ENCODE results near the gene NADSYN1.

NADSYN1 gene

GRCh38 chr11:71442123-71442522, 10.9 kb upstream of the NADSYN1 start:
- peaks cover 97% of the 10 kb centered on the region for H3K36me3 Mint-ChIP-seq
- H3K27ac Mint-ChIP-seq: no peak overlapping the region
- no peaks in the 10 kb centered on the region for H3K27me3 Mint-ChIP-seq
- H3K4me1 Mint-ChIP-seq: peaks cover 6% of the 10 kb centered on the region
- H3K4me3 Mint-ChIP-seq: no peak overlapping the region
- H3K9me3 Mint-ChIP-seq: peaks cover 6% of the 10 kb centered on the region
- ATAC-seq: no peak

DNA sequence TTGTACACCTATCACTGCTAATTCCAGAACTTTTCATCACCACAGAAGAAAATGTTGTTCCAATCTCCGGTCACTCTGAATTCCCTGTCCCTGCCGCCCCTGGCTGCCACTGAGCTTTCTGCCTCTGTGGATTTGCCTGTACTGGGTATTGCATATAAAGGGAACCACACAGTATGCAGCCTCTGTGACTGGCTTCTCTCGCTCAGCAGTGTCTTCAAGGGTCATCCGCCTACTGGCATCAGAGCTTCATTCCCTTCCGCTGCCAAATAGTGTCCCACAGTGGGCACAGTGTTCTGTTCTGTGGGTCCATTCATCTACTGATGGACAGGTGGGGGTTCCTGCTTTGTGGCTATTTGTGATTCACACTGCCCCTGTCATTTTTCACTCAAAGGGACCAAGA, 10.1 kb upstream of the NADSYN1 start:
- H3K9me3 Mint-ChIP-seq: peaks cover 6% of the 10 kb centered on the region
- peaks cover 13% of the 10 kb centered on the region for H3K4me1 Mint-ChIP-seq
- peaks cover 90% of the 10 kb centered on the region for H3K36me3 Mint-ChIP-seq
- no peak overlapping the region for H3K4me3 Mint-ChIP-seq
- H3K27me3 Mint-ChIP-seq: no peaks in the 10 kb centered on the region
- H3K27ac Mint-ChIP-seq: no peak overlapping the region
- ATAC-seq: no peak

DNA sequence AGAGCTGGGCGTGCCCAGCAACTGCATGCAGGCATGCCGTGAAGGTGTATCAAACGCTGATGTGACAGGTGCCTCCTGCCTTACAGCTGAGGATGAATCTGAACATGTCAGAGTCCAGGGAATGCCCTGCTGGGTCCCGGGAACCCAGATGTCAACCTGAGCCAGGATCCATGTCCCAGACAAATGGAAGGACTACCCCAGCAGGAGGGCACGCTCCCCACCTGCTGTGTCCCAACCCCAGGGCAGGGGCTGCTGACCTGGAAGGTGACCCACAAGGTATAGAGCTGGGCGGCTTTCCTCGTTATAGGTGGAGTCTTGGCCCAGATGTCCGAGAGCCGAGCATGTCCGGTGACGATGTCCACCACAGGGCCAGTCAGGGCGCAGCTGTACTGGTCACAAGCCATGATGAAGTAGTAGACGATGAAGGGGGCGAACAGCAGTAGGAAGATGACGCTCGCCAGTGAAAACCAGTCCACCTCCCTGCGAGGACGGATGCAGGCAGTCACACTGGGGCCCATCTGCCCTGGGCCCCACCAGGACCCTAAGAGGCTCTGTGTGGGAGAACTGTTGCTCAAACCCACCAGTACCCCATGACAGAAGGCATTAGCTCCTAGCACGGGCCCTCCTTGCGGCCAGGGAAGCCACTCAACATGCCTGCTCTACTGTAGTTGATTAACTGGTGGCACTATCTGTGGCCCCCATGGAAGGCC, 9.1 kb upstream of the NADSYN1 start:
- Mint-ChIP-seq H3K4me3 (no peak overlapping the region), H3K27me3 (no peaks in the 10 kb centered on the region), H3K4me1 (peaks cover 14% of the 10 kb centered on the region), H3K9me3 (peaks cover 6% of the 10 kb centered on the region), H3K36me3 (peaks cover 81% of the 10 kb centered on the region), H3K27ac (no peak overlapping the region)
- ATAC-seq: no peak

GRCh38 chr11:71444811-71445210, 8.2 kb upstream of the NADSYN1 start:
- no peak overlapping the region for H3K4me3 Mint-ChIP-seq
- no peak for ATAC-seq
- no peaks in the 10 kb centered on the region for H3K27me3 Mint-ChIP-seq
- H3K36me3 Mint-ChIP-seq: peaks cover 72% of the 10 kb centered on the region
- H3K9me3 Mint-ChIP-seq: peaks cover 6% of the 10 kb centered on the region
- H3K27ac Mint-ChIP-seq: no peak overlapping the region
- H3K4me1 Mint-ChIP-seq: peaks cover 23% of the 10 kb centered on the region

DNA sequence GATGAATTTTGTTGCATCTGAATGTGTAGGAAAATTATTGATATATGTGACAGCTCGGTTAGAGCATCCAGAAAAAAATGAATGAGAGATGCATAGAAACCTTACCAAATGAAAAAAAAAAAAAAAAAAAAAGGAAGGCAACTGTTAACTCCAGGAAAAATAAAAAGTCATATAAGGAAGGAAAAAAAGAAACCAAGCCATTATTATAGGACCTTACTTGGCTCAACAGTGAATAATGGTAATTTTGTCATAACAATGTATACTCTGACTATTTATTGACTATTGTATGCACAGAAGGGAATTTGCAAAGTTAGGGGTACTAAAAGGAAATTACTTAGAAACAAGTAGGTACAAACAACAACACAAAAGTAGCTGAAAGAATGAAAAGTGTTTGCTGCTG, 6.9 kb upstream of the NADSYN1 start:
- H3K36me3 Mint-ChIP-seq: peaks cover 59% of the 10 kb centered on the region
- peaks cover 6% of the 10 kb centered on the region for H3K9me3 Mint-ChIP-seq
- no peak overlapping the region for H3K27ac Mint-ChIP-seq
- peaks cover 33% of the 10 kb centered on the region for H3K4me1 Mint-ChIP-seq
- H3K4me3 Mint-ChIP-seq: peak overlapping the region; percentile 10
- H3K27me3 Mint-ChIP-seq: no peaks in the 10 kb centered on the region
- no peak for ATAC-seq

- Mint-ChIP-seq H3K9me3 (peaks cover 6% of the 10 kb centered on the region), H3K27ac (peak overlapping the region; percentile 74), H3K36me3 (peaks cover 49% of the 10 kb centered on the region), H3K4me3 (peak overlapping the region; percentile 82), H3K27me3 (no peaks in the 10 kb centered on the region), H3K4me1 (peaks cover 41% of the 10 kb centered on the region)
- ATAC-seq: no peak
Measured at GRCh38 chr11:71446942-71447688, 5.9 kb upstream of the NADSYN1 start.

DNA sequence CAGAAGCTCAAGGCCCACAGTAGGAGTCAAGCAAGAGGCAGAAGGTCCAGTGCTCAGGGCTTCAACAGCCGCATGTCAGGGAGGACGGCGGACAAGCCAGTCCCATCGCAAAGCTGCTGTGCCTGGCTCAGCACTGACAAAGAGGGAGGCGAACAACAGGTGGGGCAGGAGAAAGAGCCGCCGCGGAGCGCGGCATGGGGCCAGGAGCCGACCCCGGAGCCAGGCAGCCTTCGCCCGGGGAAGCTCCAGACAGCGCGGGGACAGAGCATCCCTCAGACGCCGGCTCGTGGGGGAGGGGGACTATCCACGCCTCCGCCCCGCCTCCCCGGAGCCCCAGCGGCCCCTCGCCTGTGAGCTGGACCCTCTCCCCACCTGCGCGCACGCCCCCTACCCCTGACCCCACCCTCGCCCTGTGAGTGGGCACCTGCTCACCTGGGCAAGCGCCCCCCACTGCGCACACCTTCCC, 5.2 kb upstream of the NADSYN1 start:
- Mint-ChIP-seq H3K36me3 (peaks cover 44% of the 10 kb centered on the region), H3K4me1 (peaks cover 44% of the 10 kb centered on the region), H3K27me3 (no peaks in the 10 kb centered on the region), H3K4me3 (peak overlapping the region; percentile 82), H3K9me3 (peaks cover 6% of the 10 kb centered on the region), H3K27ac (peak overlapping the region; percentile 74)
- peak; percentile 48 for ATAC-seq

DNA sequence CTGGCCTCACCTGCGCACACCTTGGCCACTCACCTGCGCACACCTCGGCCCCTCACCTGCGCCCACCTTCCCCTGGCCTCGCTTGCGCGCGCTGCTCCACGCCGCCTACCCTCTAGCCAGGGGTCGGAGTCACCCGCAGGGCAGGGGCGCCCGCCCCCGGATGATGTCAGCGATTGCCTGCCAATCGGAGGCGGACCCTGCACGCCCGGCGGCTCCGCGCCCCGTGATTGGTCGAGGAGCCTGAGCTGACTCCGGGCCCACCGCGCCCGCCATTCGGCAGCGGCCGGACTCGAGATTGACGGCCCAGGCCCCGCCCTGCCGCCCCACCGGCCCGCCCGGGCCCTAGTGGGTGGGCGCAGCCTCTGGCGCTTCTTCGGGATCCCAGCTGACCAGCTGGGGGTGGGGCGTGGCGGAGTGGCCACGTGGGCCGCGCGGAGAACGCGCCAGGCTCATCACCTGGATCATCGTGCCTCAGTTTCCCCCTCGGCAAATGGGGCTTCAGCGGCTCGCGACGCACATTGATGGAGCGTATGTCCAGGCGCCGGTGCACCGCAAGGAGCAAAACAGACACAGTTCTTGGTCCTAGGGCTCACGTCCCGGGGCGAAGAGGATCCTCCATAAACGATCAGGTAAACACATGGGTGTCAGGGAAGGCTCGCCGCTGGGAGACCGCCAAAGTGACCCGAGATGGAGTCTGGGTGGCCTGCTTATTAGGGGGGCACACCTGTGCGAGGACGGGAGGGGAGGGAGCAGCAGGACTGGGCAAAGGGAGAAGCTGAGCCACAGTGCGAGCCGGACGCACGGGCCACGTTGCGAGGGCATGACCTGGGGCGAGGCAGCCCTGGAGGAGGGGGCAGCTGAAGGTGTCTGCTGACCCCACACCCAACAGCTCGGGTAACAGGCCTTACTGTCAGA, 4.5 kb upstream of the NADSYN1 start, which contains the start of gene DHCR7:
Gene DHCR7, minus strand, starts transcription at position 137 of the 915 bp plus-strand sequence. CDS start 3,441 bp downstream, outside the sequence.
- Mint-ChIP-seq H3K36me3 (peaks cover 37% of the 10 kb centered on the region), H3K4me1 (peaks cover 46% of the 10 kb centered on the region), H3K27ac (peak within 1 kb of the TSS; percentile 74), H3K27me3 (no peaks in the 10 kb centered on the region), H3K9me3 (peaks cover 6% of the 10 kb centered on the region), H3K4me3 (peak within 1 kb of the TSS; percentile 82)
- ATAC-seq: peak; percentile 93

GRCh38 chr11:71449596-71449995, 3.4 kb upstream of the NADSYN1 start:
- no peak for ATAC-seq
- H3K4me1 Mint-ChIP-seq: peaks cover 55% of the 10 kb centered on the region
- peaks cover 26% of the 10 kb centered on the region for H3K36me3 Mint-ChIP-seq
- peaks cover 6% of the 10 kb centered on the region for H3K9me3 Mint-ChIP-seq
- peak overlapping the region; percentile 74 for H3K27ac Mint-ChIP-seq
- peak overlapping the region; percentile 82 for H3K4me3 Mint-ChIP-seq
- H3K27me3 Mint-ChIP-seq: no peaks in the 10 kb centered on the region

DNA sequence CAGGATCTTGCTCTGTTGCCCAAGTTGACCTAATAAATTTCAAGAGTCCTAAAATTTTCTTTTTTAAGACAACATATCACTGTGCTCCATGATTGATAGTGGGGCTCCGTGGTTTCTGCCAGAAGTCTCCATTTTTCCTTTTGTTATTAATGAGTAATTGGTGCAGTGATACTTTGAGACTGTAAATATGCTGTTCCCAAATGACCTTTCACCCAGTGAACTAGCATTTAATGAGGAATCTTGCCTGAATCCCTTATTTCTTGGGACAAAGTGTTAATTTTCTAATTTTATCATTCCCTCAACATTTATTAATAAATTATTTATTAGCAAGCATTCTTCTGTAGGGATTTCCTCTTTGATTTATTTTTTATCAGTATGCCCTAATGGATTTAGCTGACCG, 2.5 kb upstream of the NADSYN1 start:
- H3K4me3 Mint-ChIP-seq: no peak overlapping the region
- ATAC-seq: no peak
- peaks cover 6% of the 10 kb centered on the region for H3K9me3 Mint-ChIP-seq
- H3K27ac Mint-ChIP-seq: peak overlapping the region; percentile 74
- H3K36me3 Mint-ChIP-seq: peaks cover 26% of the 10 kb centered on the region
- H3K27me3 Mint-ChIP-seq: no peaks in the 10 kb centered on the region
- peaks cover 61% of the 10 kb centered on the region for H3K4me1 Mint-ChIP-seq

GRCh38 chr11:71450939-71451338, 2.1 kb upstream of the NADSYN1 start:
- Mint-ChIP-seq H3K4me3 (no peak overlapping the region), H3K9me3 (peaks cover 4% of the 10 kb centered on the region), H3K36me3 (peaks cover 26% of the 10 kb centered on the region), H3K27me3 (no peaks in the 10 kb centered on the region), H3K4me1 (peaks cover 64% of the 10 kb centered on the region), H3K27ac (no peak overlapping the region)
- no peak for ATAC-seq

- H3K9me3 Mint-ChIP-seq: no peaks in the 10 kb centered on the region
- H3K4me1 Mint-ChIP-seq: peaks cover 70% of the 10 kb centered on the region
- H3K36me3 Mint-ChIP-seq: peaks cover 26% of the 10 kb centered on the region
- peak overlapping the region; percentile 91 for H3K4me3 Mint-ChIP-seq
- no peak for ATAC-seq
- no peaks in the 10 kb centered on the region for H3K27me3 Mint-ChIP-seq
- peak overlapping the region; percentile 67 for H3K27ac Mint-ChIP-seq
Measured at GRCh38 chr11:71451596-71452198, 1.3 kb upstream of the NADSYN1 start.

DNA sequence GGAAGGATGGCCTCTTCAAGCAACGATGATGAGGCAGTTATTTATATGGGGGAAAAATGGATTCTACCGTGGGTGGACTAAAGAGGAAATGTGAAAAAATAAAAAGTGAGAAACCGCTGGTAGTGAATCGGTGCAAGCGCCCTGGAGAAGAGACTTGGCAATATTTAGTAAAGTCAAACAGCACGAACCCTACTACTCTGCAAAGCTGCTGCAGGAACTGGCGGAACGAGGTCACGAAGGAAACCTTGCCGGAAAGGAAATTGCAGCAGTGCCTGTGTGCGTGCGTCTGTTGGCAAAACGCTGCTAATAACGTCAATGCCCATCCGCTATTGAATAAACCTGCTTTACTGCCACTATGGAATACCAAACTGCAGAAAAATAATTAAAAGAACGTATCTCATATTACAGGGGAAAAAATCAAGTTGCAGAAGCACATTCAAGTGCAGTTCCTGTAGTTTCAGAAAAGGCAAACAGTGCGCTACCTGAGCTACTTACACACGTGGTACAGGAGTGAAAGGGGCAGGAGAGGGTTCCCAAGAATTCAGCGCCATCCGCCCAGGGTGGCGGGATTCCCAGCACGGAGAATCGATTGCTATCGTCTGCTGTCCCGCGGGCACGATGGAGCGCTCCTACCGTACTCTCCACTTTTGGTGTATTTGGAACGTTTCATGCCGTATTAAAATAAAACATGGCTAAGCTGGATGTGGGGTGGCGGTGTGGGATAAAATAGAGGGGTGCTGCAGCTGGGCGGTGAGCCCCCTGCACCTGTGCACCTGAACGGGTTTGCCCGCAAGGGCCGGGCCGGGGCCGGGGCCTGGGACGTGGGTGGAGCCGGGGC, 585 bp upstream of the NADSYN1 start:
- ATAC-seq: peak; percentile 21
- H3K27me3 Mint-ChIP-seq: no peaks in the 10 kb centered on the region
- peak overlapping the region; percentile 91 for H3K4me3 Mint-ChIP-seq
- peaks cover 65% of the 10 kb centered on the region for H3K4me1 Mint-ChIP-seq
- no peaks in the 10 kb centered on the region for H3K9me3 Mint-ChIP-seq
- peaks cover 28% of the 10 kb centered on the region for H3K36me3 Mint-ChIP-seq
- peak overlapping the region; percentile 67 for H3K27ac Mint-ChIP-seq

DNA sequence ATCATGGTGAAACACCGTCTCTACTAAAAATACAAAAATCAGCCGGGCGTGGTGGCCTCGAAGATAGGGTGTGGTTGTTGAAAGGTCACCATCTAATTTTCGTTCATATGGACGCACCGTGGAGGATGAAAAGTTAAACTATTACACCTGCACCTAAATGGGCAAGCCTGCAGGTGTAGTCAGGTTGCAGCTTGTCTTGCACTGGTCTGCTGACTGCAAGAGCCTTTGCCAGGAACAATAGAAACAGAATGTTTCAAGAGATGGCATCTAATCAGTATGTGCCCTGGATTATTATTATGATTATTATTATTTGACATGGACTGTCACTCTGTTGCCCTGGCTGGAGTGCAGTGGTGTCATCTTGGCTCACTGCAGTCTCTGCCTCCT, 908 bp downstream of the NADSYN1 start:
- peaks cover 42% of the 10 kb centered on the region for H3K36me3 Mint-ChIP-seq
- peaks cover 60% of the 10 kb centered on the region for H3K4me1 Mint-ChIP-seq
- H3K27me3 Mint-ChIP-seq: no peaks in the 10 kb centered on the region
- H3K27ac Mint-ChIP-seq: peak overlapping the region; percentile 67
- ATAC-seq: no peak
- H3K4me3 Mint-ChIP-seq: peak overlapping the region; percentile 91
- no peaks in the 10 kb centered on the region for H3K9me3 Mint-ChIP-seq
